GM21529 (cell line): ENCODE results near the gene DHRSX.
"Not testable (repeated sequence)": the region's sequence is repeated elsewhere in the genome, so short reads cannot be mapped to it uniquely, and the experiment has no call there.

ENCODE experiments used
- ATAC-seq: cut with Tn5 transposase; IDR thresholded peaks from one replicate; pipeline ENCODE4 v1.9.1; 2021; ENCODE audit not compliant: unreplicated experiment

DHRSX gene

GRCh38 chrX:2479420-2479780, 21.4 kb downstream of the DHRSX start:
- ATAC-seq, result no peak

GRCh38 chrX:2478546-2479419, 22.0 kb downstream of the DHRSX start:
- ATAC-seq, result no peak

- not testable (repeated sequence) for ATAC-seq
Measured at GRCh38 chrX:2477313-2477712, 23.5 kb downstream of the DHRSX start.

GRCh38 chrX:2474963-2475726, 25.6 kb downstream of the DHRSX start:
- ATAC-seq, result no peak

GRCh38 chrX:2474280-2474962, 26.4 kb downstream of the DHRSX start:
- ATAC-seq, result no peak

GRCh38 chrX:2473064-2473463, 27.7 kb downstream of the DHRSX start:
- ATAC-seq, result not testable (repeated sequence)

GRCh38 chrX:2471641-2472040, 29.1 kb downstream of the DHRSX start:
- no peak for ATAC-seq

GRCh38 chrX:2471126-2471525, 29.6 kb downstream of the DHRSX start:
- not testable (repeated sequence) for ATAC-seq

GRCh38 chrX:2469852-2470251, 30.9 kb downstream of the DHRSX start:
- ATAC-seq, result not testable (repeated sequence)

GRCh38 chrX:2469196-2469685, 31.5 kb downstream of the DHRSX start:
- no peak for ATAC-seq

GRCh38 chrX:2468261-2469195, 32.2 kb downstream of the DHRSX start:
- no peak for ATAC-seq

- ATAC-seq, result no peak
Measured at GRCh38 chrX:2466876-2467656, 33.7 kb downstream of the DHRSX start.

- ATAC-seq, result no peak
Measured at GRCh38 chrX:2464677-2465166, 36.1 kb downstream of the DHRSX start.

GRCh38 chrX:2463973-2464676, 36.7 kb downstream of the DHRSX start:
- no peak for ATAC-seq

GRCh38 chrX:2463481-2463880, 37.3 kb downstream of the DHRSX start:
- ATAC-seq, result not testable (repeated sequence)

GRCh38 chrX:2462780-2463179, 38.0 kb downstream of the DHRSX start:
- ATAC-seq, result no peak

- no peak for ATAC-seq
Measured at GRCh38 chrX:2462074-2462473, 38.7 kb downstream of the DHRSX start.

- ATAC-seq, result no peak
Measured at GRCh38 chrX:2461711-2462016, 39.1 kb downstream of the DHRSX start.
